Inferior parietal cortex (tissue), 1 donor: ENCODE data around the gene TMEM87B.
"Not testable (repeated sequence)": the region's sequence is repeated elsewhere in the genome, so short reads cannot be mapped to it uniquely, and the experiment has no call there.

Experiments
- DNase-seq: peaks from one replicate; pipeline ENCODE4 v3.0.0-alpha.2; 2016; ENCODE audit errors: extremely low spot score

The TMEM87B gene

GRCh38 chr2:112129060-112129459 is 74.0 kb downstream of the TMEM87B start:
- no peak for DNase-seq

- no peak for DNase-seq
These were observed 78.3 kb downstream of the TMEM87B start for GRCh38 chr2:112133344-112133743.

GRCh38 chr2:112134120-112134519 is 79.1 kb downstream of the TMEM87B start:
- DNase-seq: no peak

- no peak for DNase-seq
These were observed 81.0 kb downstream of the TMEM87B start for GRCh38 chr2:112136096-112136495.

GRCh38 chr2:112137516-112138158 is 82.6 kb downstream of the TMEM87B start:
- DNase-seq: no peak

GRCh38 chr2:112138159-112139032 is 83.3 kb downstream of the TMEM87B start, which contains the start of gene FBLN7:
TSS of gene FBLN7 (plus strand) at chr2:112138385. CDS start at chr2:112138656, 271 bp downstream.
- no peak for DNase-seq

GRCh38 chr2:112139033-112139614 is 84.1 kb downstream of the TMEM87B start:
- DNase-seq: not testable (repeated sequence)

GRCh38 chr2:112139661-112140204 is 84.7 kb downstream of the TMEM87B start:
- DNase-seq: not testable (repeated sequence)

- DNase-seq: no peak
These were observed 85.2 kb downstream of the TMEM87B start for GRCh38 chr2:112140205-112140802.

- DNase-seq: no peak
These were observed 86.0 kb downstream of the TMEM87B start for GRCh38 chr2:112140899-112141625.

- DNase-seq: no peak
These were observed 86.5 kb downstream of the TMEM87B start for GRCh38 chr2:112141626-112142007.

- no peak for DNase-seq
These were observed 87.5 kb downstream of the TMEM87B start for GRCh38 chr2:112142525-112143078.

- DNase-seq: no peak
These were observed 88.1 kb downstream of the TMEM87B start for GRCh38 chr2:112143150-112143549.

GRCh38 chr2:112144966-112145365 is 89.9 kb downstream of the TMEM87B start:
- DNase-seq: no peak

GRCh38 chr2:112147382-112148168 is 92.5 kb downstream of the TMEM87B start:
- no peak for DNase-seq

- no peak for DNase-seq
These were observed 93.4 kb downstream of the TMEM87B start for GRCh38 chr2:112148477-112148876.

- no peak for DNase-seq
These were observed 94.1 kb downstream of the TMEM87B start for GRCh38 chr2:112149194-112149593.

- no peak for DNase-seq
These were observed 94.9 kb downstream of the TMEM87B start for GRCh38 chr2:112149866-112150435.

GRCh38 chr2:112150447-112150846 is 95.4 kb downstream of the TMEM87B start:
- no peak for DNase-seq

- DNase-seq: no peak
These were observed 95.8 kb downstream of the TMEM87B start for GRCh38 chr2:112150851-112151250.
